Activated CD4-positive, alpha-beta T cell treated with anti-CD3 and anti-CD28 coated beads, Interleukin-2, amount 10 ng/mL, durations not matched to agents 24 days and 14 days (primary cell): ENCODE results near the gene LAMB1. TPM values are rescaled to one million over a fixed set of nuclear protein-coding genes. Genes with fewer than 3 reads are reported as not detected.
A peak's percentile ranks its signal among the peaks of the same experiment; 100 is the strongest.
"Not testable (repeated sequence)": the region's sequence is repeated elsewhere in the genome, so short reads cannot be mapped to it uniquely, and the experiment has no call there.

ENCODE experiments used
- DNase-seq: peaks from one replicate; pipeline ENCODE4 v3.0.0; 2022
- H3K27ac Mint-ChIP-seq: one replicate; pipeline ENCODE4 v1.8.0; 2022; ENCODE audit warnings: mild to moderate bottlenecking, mixed read lengths
- H3K27me3 Mint-ChIP-seq: one replicate; pipeline ENCODE4 v1.8.0; 2022; ENCODE audit warnings: mixed read lengths
- H3K36me3 Mint-ChIP-seq: one replicate; pipeline ENCODE4 v1.8.0; 2022; ENCODE audit warnings: low read depth, mild to moderate bottlenecking, mixed read lengths
- H3K4me1 Mint-ChIP-seq: one replicate; pipeline ENCODE4 v1.8.0; 2021; ENCODE audit warnings: mixed read lengths
- H3K4me3 Mint-ChIP-seq: one replicate; pipeline ENCODE4 v1.8.0; 2022; ENCODE audit warnings: mild to moderate bottlenecking, moderate library complexity, mixed read lengths
- H3K9me3 Mint-ChIP-seq: one replicate; pipeline ENCODE4 v1.8.0; 2021; ENCODE audit warnings: mixed read lengths
- intact Hi-C: fragments of 100-400 bp; cut with micrococcal nuclease; formaldehyde crosslinking; loops from one replicate; pipeline ENCODE4 v1.15.1; 2023
- total RNA-seq: library from RNA; stranded (reverse); gene quantifications from 2 replicates; pipeline ENCODE4 v1.2.3, GENCODE V29; 2022

LAMB1 gene
- total RNA-seq, result 0.12 TPM in 1 of 2 replicates, not detected in the other

DNA sequence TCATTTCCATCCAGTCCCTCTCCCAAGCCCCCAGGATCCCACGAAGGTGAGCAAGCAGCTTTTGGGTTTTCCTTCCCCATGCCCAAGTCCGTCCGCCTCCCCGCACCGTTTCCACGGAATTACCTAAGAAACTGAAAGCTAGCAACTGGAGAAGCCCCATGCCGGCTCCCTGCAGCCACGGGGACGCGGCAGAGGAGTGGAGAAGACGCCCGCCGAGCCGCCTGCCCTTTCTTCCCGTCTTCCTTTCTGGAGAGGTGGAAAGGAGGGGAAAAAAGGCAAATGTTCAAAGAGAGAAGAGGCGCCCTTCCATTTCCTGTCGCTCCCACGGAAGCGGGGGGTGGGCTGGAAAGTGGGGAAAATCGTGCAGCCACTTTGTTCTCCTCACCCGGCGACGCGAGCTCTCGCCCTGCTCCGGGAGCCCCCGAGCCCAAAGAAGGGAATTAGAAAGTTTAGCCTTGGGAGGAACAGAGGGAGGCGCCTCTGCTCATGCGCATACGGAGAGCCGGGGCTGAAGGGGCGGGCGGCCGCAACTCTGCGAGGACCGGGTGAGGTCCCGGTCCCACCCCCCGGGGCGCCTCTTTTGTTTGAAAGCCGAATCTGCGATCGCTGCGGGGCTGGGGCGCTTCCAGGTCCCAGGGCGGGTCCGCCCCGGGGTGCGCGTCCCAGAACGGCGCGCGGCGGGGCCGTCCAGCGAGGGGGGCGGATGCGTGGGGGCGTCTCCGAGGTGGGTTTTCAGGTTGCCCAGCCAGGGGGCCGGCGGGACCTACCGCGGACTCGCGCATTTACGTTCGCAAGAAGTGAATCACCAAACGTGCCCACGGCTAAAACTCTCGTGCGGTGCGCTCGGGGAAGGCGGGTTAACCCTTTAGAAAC is at the start of gene LAMB1:
Gene LAMB1 (minus strand): TSS at position 436 of the 873 bp plus-strand sequence. CDS start 276 bp downstream, at position 160.
- Mint-ChIP-seq H3K36me3 (no peaks in the 10 kb centered on the region), H3K4me3 (peak within 1 kb of the TSS; percentile 79), H3K4me1 (peaks cover 8% of the 10 kb centered on the region), H3K27me3 (peaks cover 64% of the 10 kb centered on the region), H3K27ac (no peak within 1 kb of the TSS), H3K9me3 (no peaks in the 10 kb centered on the region)
- peak; percentile 58 for DNase-seq
- intact Hi-C loops, result no loop called here

GRCh38 chr7:108051454-108051853 is 48.5 kb upstream of the LAMB1 start:
- H3K4me1 Mint-ChIP-seq, result no peaks in the 10 kb centered on the region
- H3K4me3 Mint-ChIP-seq, result no peak overlapping the region
- no peaks in the 10 kb centered on the region for H3K9me3 Mint-ChIP-seq
- H3K36me3 Mint-ChIP-seq, result no peaks in the 10 kb centered on the region
- intact Hi-C loops, result no loop called here
- peaks cover 7% of the 10 kb centered on the region for H3K27me3 Mint-ChIP-seq
- no peak overlapping the region for H3K27ac Mint-ChIP-seq
- no peak for DNase-seq

- intact Hi-C loops, result no loop called here
- no peaks in the 10 kb centered on the region for H3K36me3 Mint-ChIP-seq
- no peaks in the 10 kb centered on the region for H3K9me3 Mint-ChIP-seq
- H3K4me1 Mint-ChIP-seq, result no peaks in the 10 kb centered on the region
- peaks cover 13% of the 10 kb centered on the region for H3K27me3 Mint-ChIP-seq
- DNase-seq, result peak; percentile 67
- H3K27ac Mint-ChIP-seq, result no peak overlapping the region
- no peak overlapping the region for H3K4me3 Mint-ChIP-seq
These were observed 47.0 kb upstream of the LAMB1 start for GRCh38 chr7:108049962-108050361.

DNA sequence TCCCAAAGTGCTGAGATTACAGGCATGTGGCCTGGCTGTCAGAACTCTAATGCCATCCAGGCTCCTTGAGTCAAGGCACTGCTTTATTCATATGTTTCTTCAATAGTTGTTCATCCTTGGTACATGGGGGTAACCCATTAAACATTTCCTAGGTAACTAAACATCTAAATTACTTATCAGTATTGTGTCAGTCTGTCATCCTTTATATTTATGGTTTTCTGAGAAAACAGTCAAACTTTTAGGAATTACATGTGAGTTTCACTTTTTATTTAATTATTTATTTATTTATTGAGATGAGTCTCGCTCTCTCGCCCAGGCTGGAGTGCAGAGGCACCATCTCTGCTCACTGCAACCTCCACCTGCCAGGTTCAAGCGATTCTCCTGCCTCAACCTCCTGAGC is 45.5 kb upstream of the LAMB1 start:
- Mint-ChIP-seq H3K36me3 (no peaks in the 10 kb centered on the region), H3K27ac (no peak overlapping the region), H3K27me3 (peaks cover 15% of the 10 kb centered on the region), H3K4me1 (no peaks in the 10 kb centered on the region), H3K9me3 (no peaks in the 10 kb centered on the region), H3K4me3 (no peak overlapping the region)
- intact Hi-C loops, result no loop called here
- no peak for DNase-seq

- Mint-ChIP-seq H3K9me3 (no peaks in the 10 kb centered on the region), H3K4me1 (no peaks in the 10 kb centered on the region), H3K4me3 (no peak overlapping the region), H3K27ac (no peak overlapping the region), H3K27me3 (peaks cover 16% of the 10 kb centered on the region), H3K36me3 (no peaks in the 10 kb centered on the region)
- no peak for DNase-seq
- intact Hi-C loops, result no loop called here
These were observed 44.1 kb upstream of the LAMB1 start for GRCh38 chr7:108046952-108047506.

GRCh38 chr7:108045669-108046068 is 42.7 kb upstream of the LAMB1 start:
- Mint-ChIP-seq H3K36me3 (no peaks in the 10 kb centered on the region), H3K27ac (no peak overlapping the region), H3K4me3 (no peak overlapping the region), H3K4me1 (no peaks in the 10 kb centered on the region), H3K9me3 (no peaks in the 10 kb centered on the region), H3K27me3 (peaks cover 21% of the 10 kb centered on the region)
- no peak for DNase-seq
- intact Hi-C loops, result no loop called here

- intact Hi-C loops, result no loop called here
- DNase-seq, result no peak
- H3K36me3 Mint-ChIP-seq, result no peaks in the 10 kb centered on the region
- H3K9me3 Mint-ChIP-seq, result no peaks in the 10 kb centered on the region
- H3K4me3 Mint-ChIP-seq, result no peak overlapping the region
- H3K27ac Mint-ChIP-seq, result no peak overlapping the region
- peaks cover 25% of the 10 kb centered on the region for H3K27me3 Mint-ChIP-seq
- no peaks in the 10 kb centered on the region for H3K4me1 Mint-ChIP-seq
These were observed 42.2 kb upstream of the LAMB1 start for GRCh38 chr7:108045154-108045553.

DNA sequence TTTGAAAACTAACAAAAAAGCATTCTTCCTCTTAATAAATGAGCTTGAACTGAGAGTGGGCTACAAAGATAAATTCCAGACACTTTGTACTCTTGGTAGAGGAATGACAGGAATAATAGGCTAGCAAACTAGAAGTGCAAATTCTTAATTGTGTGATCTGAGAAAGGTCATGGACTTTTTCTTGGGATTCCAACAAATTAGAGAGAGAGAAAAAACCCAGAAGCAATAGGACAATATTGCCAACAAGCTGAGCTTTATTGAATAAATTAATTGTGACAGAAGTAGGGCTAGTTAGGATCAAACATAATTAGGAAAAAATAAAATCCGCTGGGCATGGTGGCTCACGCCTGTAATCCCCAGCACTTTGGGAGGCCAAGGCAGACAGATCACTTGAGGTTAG is 41.4 kb upstream of the LAMB1 start:
- peaks cover 29% of the 10 kb centered on the region for H3K27me3 Mint-ChIP-seq
- H3K27ac Mint-ChIP-seq, result no peak overlapping the region
- H3K4me3 Mint-ChIP-seq, result no peak overlapping the region
- intact Hi-C loops, result no loop called here
- no peaks in the 10 kb centered on the region for H3K36me3 Mint-ChIP-seq
- no peaks in the 10 kb centered on the region for H3K4me1 Mint-ChIP-seq
- no peak for DNase-seq
- H3K9me3 Mint-ChIP-seq, result no peaks in the 10 kb centered on the region

DNA sequence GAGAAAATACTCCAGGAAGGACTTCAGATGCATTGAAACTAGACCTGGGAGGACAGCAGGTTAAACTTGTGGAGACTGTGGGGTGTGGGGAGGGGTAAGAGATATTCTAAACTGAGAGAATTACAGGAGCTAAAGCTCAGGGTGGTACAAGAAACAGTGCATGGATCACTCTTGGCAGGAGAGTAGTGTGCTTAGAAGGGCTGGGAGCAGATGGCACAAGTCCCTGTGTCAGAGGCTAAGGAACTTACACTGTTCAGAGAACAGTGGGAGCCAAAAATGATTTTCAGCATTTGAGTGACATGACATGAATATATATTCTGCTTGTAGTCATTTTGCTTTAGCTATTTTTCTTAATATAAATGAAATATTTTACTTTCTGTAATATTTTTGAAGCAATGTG is 36.0 kb upstream of the LAMB1 start:
- intact Hi-C loops, result no loop called here
- Mint-ChIP-seq H3K4me1 (no peaks in the 10 kb centered on the region), H3K9me3 (no peaks in the 10 kb centered on the region), H3K36me3 (no peaks in the 10 kb centered on the region), H3K27ac (no peak overlapping the region), H3K27me3 (peaks cover 20% of the 10 kb centered on the region), H3K4me3 (no peak overlapping the region)
- DNase-seq, result no peak

DNA sequence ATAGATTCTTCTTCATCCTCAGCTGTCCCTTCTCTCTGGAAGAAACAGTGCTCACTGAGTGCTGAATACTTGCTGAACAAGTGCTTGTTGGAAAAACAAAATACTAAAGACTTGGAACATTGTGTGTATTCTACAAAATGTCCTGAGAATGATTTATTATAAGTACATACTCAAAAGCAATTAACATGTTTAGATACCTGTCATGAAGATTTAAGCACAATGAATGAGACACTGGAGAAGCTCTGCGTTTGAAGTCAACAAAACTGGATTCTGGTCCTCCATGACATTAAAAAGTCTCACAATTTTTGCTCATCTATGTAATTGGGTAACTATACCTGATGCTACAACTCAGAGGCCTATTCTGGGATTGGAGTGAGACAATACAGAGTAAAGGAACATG is 34.8 kb upstream of the LAMB1 start:
- H3K36me3 Mint-ChIP-seq, result no peaks in the 10 kb centered on the region
- H3K4me1 Mint-ChIP-seq, result no peaks in the 10 kb centered on the region
- no peaks in the 10 kb centered on the region for H3K9me3 Mint-ChIP-seq
- intact Hi-C loops, result no loop called here
- peaks cover 18% of the 10 kb centered on the region for H3K27me3 Mint-ChIP-seq
- no peak overlapping the region for H3K4me3 Mint-ChIP-seq
- DNase-seq, result no peak
- H3K27ac Mint-ChIP-seq, result no peak overlapping the region

DNA sequence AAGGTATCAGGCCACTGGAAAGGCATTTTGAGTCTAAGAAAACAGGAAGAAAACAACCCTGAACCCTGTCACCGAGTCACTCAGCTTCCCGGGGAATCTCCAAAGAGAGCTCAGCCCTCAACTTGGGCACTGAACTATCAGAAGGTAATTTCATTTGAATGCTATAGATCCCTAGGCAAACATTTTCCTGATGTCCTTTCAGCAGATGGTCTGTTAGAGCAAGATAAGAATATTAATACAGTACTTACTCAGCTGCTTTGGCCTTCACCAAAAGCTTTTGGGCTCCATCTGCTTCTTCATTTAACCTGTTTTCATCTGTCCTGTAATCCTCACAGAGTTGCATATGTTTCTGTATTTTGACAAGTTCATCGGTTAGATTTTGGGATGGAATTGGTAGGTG is 34.2 kb upstream of the LAMB1 start:
- Mint-ChIP-seq H3K4me1 (no peaks in the 10 kb centered on the region), H3K4me3 (no peak overlapping the region), H3K36me3 (no peaks in the 10 kb centered on the region), H3K27me3 (peaks cover 16% of the 10 kb centered on the region), H3K9me3 (no peaks in the 10 kb centered on the region), H3K27ac (no peak overlapping the region)
- intact Hi-C loops, result no loop called here
- DNase-seq, result no peak

GRCh38 chr7:108034586-108034985 is 31.6 kb upstream of the LAMB1 start:
- H3K4me1 Mint-ChIP-seq, result no peaks in the 10 kb centered on the region
- H3K36me3 Mint-ChIP-seq, result no peaks in the 10 kb centered on the region
- no peak for DNase-seq
- H3K27ac Mint-ChIP-seq, result no peak overlapping the region
- intact Hi-C loops, result no loop called here
- H3K9me3 Mint-ChIP-seq, result no peaks in the 10 kb centered on the region
- H3K4me3 Mint-ChIP-seq, result no peak overlapping the region
- H3K27me3 Mint-ChIP-seq, result no peaks in the 10 kb centered on the region

DNA sequence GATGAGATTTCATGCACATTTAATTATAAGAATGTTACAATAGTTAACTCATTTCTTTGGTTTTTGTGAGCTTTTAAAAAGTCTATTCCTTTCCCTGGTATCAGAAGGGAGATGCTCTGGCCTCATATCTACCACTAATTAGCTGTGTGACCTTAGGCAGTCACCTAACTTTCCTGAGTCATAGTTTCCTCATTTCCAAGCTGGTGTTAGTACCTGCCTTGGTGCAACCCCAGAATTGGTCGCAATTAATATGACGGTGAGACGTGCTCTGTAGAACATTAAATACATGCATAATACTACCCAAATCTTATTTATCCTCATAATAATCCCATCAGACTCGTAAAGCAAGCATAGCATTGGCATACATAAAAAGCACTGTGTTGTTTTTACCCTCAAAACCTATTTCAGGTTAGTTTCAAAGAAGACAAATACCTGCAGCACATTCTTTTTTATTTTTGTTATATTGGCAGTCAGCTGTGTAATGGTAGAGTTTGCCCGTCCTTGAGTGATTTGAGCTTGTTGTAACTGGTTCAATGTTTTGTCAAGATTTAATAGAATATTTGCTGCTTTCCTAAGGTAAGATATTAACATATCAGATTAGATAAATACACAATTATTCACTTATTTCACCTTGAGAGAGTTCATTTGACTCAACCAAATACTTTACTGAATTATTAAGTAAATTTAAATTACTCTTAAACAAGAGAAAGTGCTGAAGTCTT is 31.0 kb upstream of the LAMB1 start:
- H3K27me3 Mint-ChIP-seq, result no peaks in the 10 kb centered on the region

GRCh38 chr7:108033309-108033708 is 30.3 kb upstream of the LAMB1 start:
- H3K27ac Mint-ChIP-seq, H3K27me3 Mint-ChIP-seq, H3K36me3 Mint-ChIP-seq, DNase-seq, H3K4me3 Mint-ChIP-seq, H3K9me3 Mint-ChIP-seq, intact Hi-C loops, H3K4me1 Mint-ChIP-seq: not testable (repeated sequence)

More for the DNA sequence above, 31.0 kb upstream of the LAMB1 start:
- Mint-ChIP-seq H3K4me3 (no peak overlapping the region), H3K36me3 (no peaks in the 10 kb centered on the region), H3K27ac (no peak overlapping the region), H3K4me1 (no peaks in the 10 kb centered on the region), H3K9me3 (no peaks in the 10 kb centered on the region)
- DNase-seq, result no peak
- intact Hi-C loops, result no loop called here
